HG03378 (cell line): ENCODE data around the gene SRGN.
"Not testable (repeated sequence)": the region's sequence is repeated elsewhere in the genome, so short reads cannot be mapped to it uniquely, and the experiment has no call there.

Source experiments
- ATAC-seq: cut with Tn5 transposase; IDR thresholded peaks from one replicate; pipeline ENCODE4 v1.9.1; 2021; ENCODE audit warnings: mild to moderate bottlenecking, moderate library complexity; ENCODE audit not compliant: unreplicated experiment

SRGN gene

GRCh38 chr10:69087590-69088470, at the start of gene SRGN:
TSS of gene SRGN (plus strand) at chr10:69088103. CDS start at chr10:69088158, 55 bp downstream.
- peak; percentile 59 for ATAC-seq

GRCh38 chr10:69040904-69041303, 47.0 kb upstream of the SRGN start:
- not testable (repeated sequence) for ATAC-seq

GRCh38 chr10:69042417-69042816, 45.5 kb upstream of the SRGN start:
- ATAC-seq = no peak

GRCh38 chr10:69042838-69043237, 45.1 kb upstream of the SRGN start:
- ATAC-seq = no peak

- peak; percentile 47 for ATAC-seq
These were observed 43.9 kb upstream of the SRGN start for GRCh38 chr10:69043931-69044531.

GRCh38 chr10:69044546-69044945, 43.4 kb upstream of the SRGN start:
- ATAC-seq = peak; percentile 11

GRCh38 chr10:69045441-69046300, 42.2 kb upstream of the SRGN start:
- ATAC-seq = peak; percentile 56

- no peak for ATAC-seq
These were observed 40.6 kb upstream of the SRGN start for GRCh38 chr10:69047111-69047832.

- no peak for ATAC-seq
These were observed 39.8 kb upstream of the SRGN start for GRCh38 chr10:69048103-69048502.

GRCh38 chr10:69049566-69049961, 38.3 kb upstream of the SRGN start:
- ATAC-seq = no peak

GRCh38 chr10:69051303-69051702, 36.6 kb upstream of the SRGN start:
- ATAC-seq = peak; percentile 42

- ATAC-seq = no peak
These were observed 36.0 kb upstream of the SRGN start for GRCh38 chr10:69051710-69052487.

- ATAC-seq = no peak
These were observed 35.2 kb upstream of the SRGN start for GRCh38 chr10:69052736-69053135.

- ATAC-seq = no peak
These were observed 32.7 kb upstream of the SRGN start for GRCh38 chr10:69055241-69055640.

GRCh38 chr10:69056129-69056528, 31.8 kb upstream of the SRGN start:
- no peak for ATAC-seq

- no peak for ATAC-seq
These were observed 31.2 kb upstream of the SRGN start for GRCh38 chr10:69056536-69057260.

GRCh38 chr10:69057261-69057950, 30.5 kb upstream of the SRGN start:
- ATAC-seq = no peak

- ATAC-seq = no peak
These were observed 30.0 kb upstream of the SRGN start for GRCh38 chr10:69057951-69058297.
